Smooth muscle cell (in vitro differentiated cells): Measurements from ENCODE around the gene S100A11. TPM values are rescaled to one million over a fixed set of nuclear protein-coding genes. Genes with fewer than 3 reads are reported as not detected.
A peak's percentile ranks its signal among the peaks of the same experiment; 100 is the strongest.

ENCODE experiments used
- DNase-seq: peaks from one replicate; lab custom pipeline; 2025; ENCODE audit not compliant: unreplicated experiment; lab: John Stamatoyannopoulos, UW
- H2AFZ ChIP-seq: fragments of 200-600 bp; sonication (generic); 2 replicates; pipeline ENCODE4 v1.6.0; 2016; ENCODE audit warnings: antibody characterized with exemption, low read depth, mild to moderate bottlenecking
- H3F3A ChIP-seq: fragments of 200-600 bp; sonication (generic); 2 replicates; pipeline ENCODE4 v1.6.0; 2017; ENCODE audit warnings: antibody characterized with exemption, low read depth
- H3K27ac ChIP-seq: fragments of 200-600 bp; sonication (generic); 2 replicates; pipeline ENCODE4 v1.5.1; 2016; ENCODE audit warnings: low read depth, mild to moderate bottlenecking
- H3K27me3 ChIP-seq: fragments of 200-600 bp; sonication (generic); 2 replicates; pipeline ENCODE4 v1.6.1; 2016; ENCODE audit warnings: low read depth, mild to moderate bottlenecking
- H3K36me3 ChIP-seq: fragments of 200-600 bp; sonication (generic); 2 replicates; pipeline ENCODE4 v1.5.1; 2016; ENCODE audit warnings: low read depth
- H3K4me1 ChIP-seq: fragments of 200-600 bp; sonication (generic); 2 replicates; pipeline ENCODE4 v1.5.1; 2016; ENCODE audit warnings: low read depth
- H3K4me2 ChIP-seq: fragments of 200-600 bp; sonication (generic); 2 replicates; pipeline ENCODE4 v1.6.0; 2016; ENCODE audit warnings: mild to moderate bottlenecking
- H3K4me3 ChIP-seq: fragments of 200-600 bp; sonication (generic); 2 replicates; pipeline ENCODE4 v1.5.1; 2016; ENCODE audit warnings: mild to moderate bottlenecking
- H3K79me2 ChIP-seq: fragments of 200-600 bp; sonication (generic); 2 replicates; pipeline ENCODE4 v1.6.0; 2016; ENCODE audit warnings: low read depth, mild to moderate bottlenecking
- H3K9ac ChIP-seq: fragments of 200-600 bp; sonication (generic); 2 replicates; pipeline ENCODE4 v1.6.0; 2016; ENCODE audit warnings: low read depth
- H3K9me3 ChIP-seq: fragments of 200-600 bp; sonication (generic); replicated peaks from 2 replicates; pipeline ENCODE4 v1.5.1; 2016; ENCODE audit warnings: low read depth
- H4K20me1 ChIP-seq: fragments of 200-600 bp; sonication (generic); 2 replicates; pipeline ENCODE4 v1.6.0; 2016; ENCODE audit warnings: low read depth
- CTCF ChIP-seq: fragments of 200-600 bp; sonication (generic); IDR thresholded peaks from 2 replicates; pipeline ENCODE4 v1.5.1; 2017; ENCODE audit warnings: borderline replicate concordance, mild to moderate bottlenecking, antibody characterized with exemption; ENCODE audit not compliant: insufficient read depth, poor library complexity, severe bottlenecking
- WGBS: methylation state at CpG from one replicate; pipeline ENCODE4 v1.1.7; 2016; ENCODE audit warnings: low lambda C conversion rate; 5-methylcytosine and 5-hydroxymethylcytosine counted together
- polyA plus RNA-seq: library from polyadenylated mRNA; unstranded; fragments of >200 nt; fragmentation: Nextera tagmentation; extraction: Ambion mirVana; gene quantifications from 2 replicates; pipeline ENCODE4 v1.2.1, GENCODE V29; 2016
- total RNA-seq: library from RNA; depleted of rRNA; stranded (reverse); fragments of >200 nt; gene quantifications from 2 replicates; pipeline ENCODE4 v1.2.3, GENCODE V29; 2014

Gene S100A11
- total and polyA plus RNA-seq, 2 experiments from 2014 or later: 1,481 to 2,824 TPM

GRCh38 chr1:151993734-151994496 is 42.9 kb downstream of the S100A11 start, which contains the start of gene S100A10:
TSS of gene S100A10 (minus strand) at chr1:151993859. CDS start at chr1:151986230, 7,629 bp downstream.
- DNase-seq: peak; percentile 40
- peaks cover 36% of the 10 kb centered on the region for H3K79me2 ChIP-seq
- peak within 1 kb of the TSS; percentile 99 for H3K27ac ChIP-seq
- no peaks in the 10 kb centered on the region for H3K27me3 ChIP-seq
- peak within 1 kb of the TSS; percentile 86 for H3K4me2 ChIP-seq
- H3F3A ChIP-seq: peaks cover 58% of the 10 kb centered on the region
- H3K9me3 ChIP-seq: no peaks in the 10 kb centered on the region
- H3K9ac ChIP-seq: peak within 1 kb of the TSS; percentile 89
- H2AFZ ChIP-seq: peak within 1 kb of the TSS; percentile 43
- TF ChIP-seq CTCF: no peak
- peaks cover 34% of the 10 kb centered on the region for H4K20me1 ChIP-seq
- 3% methylated on average over 34 of the region's 69 CpGs for WGBS
- peak within 1 kb of the TSS; percentile 81 for H3K4me3 ChIP-seq
- no peaks in the 10 kb centered on the region for H3K36me3 ChIP-seq
- peaks cover 22% of the 10 kb centered on the region for H3K4me1 ChIP-seq

DNA sequence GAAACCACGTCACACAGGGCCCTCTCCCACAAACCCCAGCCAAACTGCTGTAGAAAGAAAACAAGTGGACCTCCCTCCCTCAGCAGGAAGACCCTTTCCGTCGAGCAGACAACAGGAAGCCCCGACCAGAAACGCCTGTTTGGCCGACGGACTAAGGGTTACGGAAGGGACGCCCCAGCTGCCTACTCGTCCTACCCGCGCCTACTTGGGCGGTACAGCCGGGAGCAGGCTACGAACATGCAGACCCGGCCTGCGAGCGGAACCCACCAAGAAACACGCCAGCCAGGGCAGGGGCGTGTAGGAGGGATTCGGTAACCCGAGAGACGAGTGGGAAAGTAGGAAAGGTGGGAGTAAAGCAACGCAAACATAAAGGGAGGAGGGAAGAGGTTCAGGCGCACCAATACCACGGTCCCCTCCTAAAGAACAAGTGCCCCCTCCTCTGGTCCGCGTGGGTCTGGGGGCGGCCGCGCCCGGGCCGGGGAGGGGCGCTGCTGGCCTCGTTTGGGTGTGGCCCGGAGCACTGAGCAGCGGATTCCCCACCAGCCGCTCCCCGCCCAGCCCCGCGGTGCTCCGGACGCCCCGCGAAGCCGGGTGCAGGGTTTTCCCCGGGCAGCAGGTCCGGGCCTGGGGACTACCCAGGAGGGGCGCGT is 43.6 kb downstream of the S100A11 start:
- peaks cover 61% of the 10 kb centered on the region for H3F3A ChIP-seq
- peak overlapping the region; percentile 89 for H3K9ac ChIP-seq
- WGBS: 1% methylated on average over 25 of the region's 50 CpGs
- peak overlapping the region; percentile 81 for H3K4me3 ChIP-seq
- H3K4me2 ChIP-seq: peak overlapping the region; percentile 86
- H3K27me3 ChIP-seq: no peaks in the 10 kb centered on the region
- DNase-seq: no peak
- peaks cover 42% of the 10 kb centered on the region for H3K79me2 ChIP-seq
- H3K9me3 ChIP-seq: no peaks in the 10 kb centered on the region
- no peak for TF ChIP-seq CTCF
- H2AFZ ChIP-seq: peak overlapping the region; percentile 28
- H3K27ac ChIP-seq: peak overlapping the region; percentile 99
- peaks cover 41% of the 10 kb centered on the region for H4K20me1 ChIP-seq
- no peaks in the 10 kb centered on the region for H3K36me3 ChIP-seq
- peaks cover 26% of the 10 kb centered on the region for H3K4me1 ChIP-seq

DNA sequence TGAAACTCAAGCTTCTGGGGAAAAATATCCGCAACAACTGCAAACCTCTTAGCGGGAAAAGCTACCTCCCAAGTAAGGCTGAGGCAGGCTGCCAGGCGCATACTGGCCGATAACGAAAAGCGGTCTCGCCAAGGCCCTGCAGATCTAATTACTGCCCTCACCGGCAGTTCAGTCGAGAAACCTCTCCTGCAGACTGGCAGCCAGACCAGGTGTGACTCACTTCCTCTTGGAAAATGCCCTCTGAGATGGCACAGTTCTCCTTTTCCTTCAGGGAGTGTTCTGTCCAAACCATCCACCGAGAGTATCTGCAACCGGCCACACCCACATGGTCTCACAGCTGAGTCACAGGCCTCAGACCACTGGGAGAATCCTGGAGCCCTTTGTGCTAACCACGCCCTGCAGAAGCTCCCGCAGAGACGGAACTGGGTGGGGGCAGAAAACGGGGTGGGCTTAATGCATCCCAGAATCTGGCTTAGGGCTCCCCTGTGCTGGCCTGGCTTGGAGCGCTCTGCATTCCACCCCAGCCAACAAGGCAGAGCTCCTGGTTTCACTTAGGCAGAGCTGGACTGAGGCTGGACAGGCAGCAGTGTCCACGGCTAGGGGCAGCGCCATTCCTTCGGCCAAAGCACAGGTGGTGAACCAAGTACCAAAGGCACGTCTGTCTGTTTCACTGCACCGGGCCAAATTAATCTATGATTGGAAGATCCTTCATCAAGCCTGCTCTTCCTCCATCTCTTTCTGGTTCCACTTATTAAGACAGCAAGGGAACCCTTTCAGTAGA is 44.3 kb downstream of the S100A11 start:
- Histone ChIP-seq H3K36me3 (no peaks in the 10 kb centered on the region), H3K4me2 (peak overlapping the region; percentile 86), H3K9ac (peak overlapping the region; percentile 89), H3K27ac (peak overlapping the region; percentile 99), H3K27me3 (no peaks in the 10 kb centered on the region), H3K4me1 (peaks cover 26% of the 10 kb centered on the region), H3K9me3 (no peaks in the 10 kb centered on the region), H2AFZ (peak overlapping the region; percentile 28), H3F3A (peaks cover 56% of the 10 kb centered on the region), H4K20me1 (peaks cover 48% of the 10 kb centered on the region), H3K4me3 (peak overlapping the region; percentile 81), H3K79me2 (peaks cover 49% of the 10 kb centered on the region)
- peak; percentile 43 for DNase-seq
- TF ChIP-seq CTCF: no peak
- 2% methylated on average over 21 of the region's 21 CpGs for WGBS
